ENCODE measurements around the gene CEP43.

DNA sequence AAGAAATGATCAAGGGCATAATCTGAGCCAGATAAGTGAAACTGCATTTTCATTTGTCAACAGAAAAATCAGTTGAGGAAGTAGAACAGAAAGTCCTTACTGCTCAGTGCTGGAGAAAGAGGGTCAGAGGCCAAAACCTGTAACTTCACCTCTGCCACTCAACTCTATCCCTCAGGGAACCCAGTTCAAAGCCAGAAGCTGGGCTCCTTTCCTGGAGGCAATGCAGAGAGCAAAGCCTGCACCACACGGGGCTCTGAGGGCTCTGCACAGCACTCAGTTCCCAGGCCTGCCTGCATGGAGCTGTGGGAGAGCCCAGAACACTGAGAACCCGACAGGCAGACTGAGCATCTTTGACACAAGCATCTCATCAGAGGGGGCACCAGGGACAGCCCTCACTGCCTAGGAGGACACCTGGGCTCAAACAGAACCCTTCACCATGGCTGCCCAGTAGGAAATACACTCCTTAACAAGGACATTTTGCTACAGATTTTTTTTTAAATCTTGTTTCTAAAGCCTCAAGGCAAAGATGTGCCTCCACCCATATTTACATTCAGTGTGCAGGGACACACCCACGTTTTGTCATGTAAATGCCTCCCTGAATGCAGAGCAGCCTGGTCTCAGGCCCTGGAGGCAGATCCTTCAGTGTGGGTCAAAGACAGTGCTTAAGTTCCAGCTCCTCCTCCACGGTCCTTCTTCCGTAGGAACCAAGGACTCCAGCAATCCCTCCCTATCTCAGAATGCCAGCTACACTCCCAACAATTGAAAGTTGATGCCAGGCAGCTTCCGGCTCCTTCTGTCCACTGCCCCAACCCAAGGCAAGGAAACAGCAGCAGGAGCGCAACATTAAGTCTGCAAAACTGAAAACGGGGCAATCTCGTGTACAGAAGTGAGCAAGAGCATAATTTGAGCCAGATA, 49.4 kb upstream of the CEP43 start:
- TF ChIP-seq, protein P1, sequence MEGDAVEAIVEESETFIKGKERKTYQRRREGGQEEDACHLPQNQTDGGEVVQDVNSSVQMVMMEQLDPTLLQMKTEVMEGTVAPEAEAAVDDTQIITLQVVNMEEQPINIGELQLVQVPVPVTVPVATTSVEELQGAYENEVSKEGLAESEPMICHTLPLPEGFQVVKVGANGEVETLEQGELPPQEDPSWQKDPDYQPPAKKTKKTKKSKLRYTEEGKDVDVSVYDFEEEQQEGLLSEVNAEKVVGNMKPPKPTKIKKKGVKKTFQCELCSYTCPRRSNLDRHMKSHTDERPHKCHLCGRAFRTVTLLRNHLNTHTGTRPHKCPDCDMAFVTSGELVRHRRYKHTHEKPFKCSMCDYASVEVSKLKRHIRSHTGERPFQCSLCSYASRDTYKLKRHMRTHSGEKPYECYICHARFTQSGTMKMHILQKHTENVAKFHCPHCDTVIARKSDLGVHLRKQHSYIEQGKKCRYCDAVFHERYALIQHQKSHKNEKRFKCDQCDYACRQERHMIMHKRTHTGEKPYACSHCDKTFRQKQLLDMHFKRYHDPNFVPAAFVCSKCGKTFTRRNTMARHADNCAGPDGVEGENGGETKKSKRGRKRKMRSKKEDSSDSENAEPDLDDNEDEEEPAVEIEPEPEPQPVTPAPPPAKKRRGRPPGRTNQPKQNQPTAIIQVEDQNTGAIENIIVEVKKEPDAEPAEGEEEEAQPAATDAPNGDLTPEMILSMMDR (IDR thresholded peaks at IDR 0.05 in 4 of 5, conservative IDR thresholded peaks at IDR 0.05 in 1 of 5): no peak
- no peak for TF ChIP-seq POLR2A (IDR thresholded peaks at IDR 0.05)
